ENCODE measurements around the gene HMGCL.

Gene HMGCL

GRCh38 chr1:23867895-23868556, 42.8 kb upstream of the HMGCL start, which contains the start of gene FUCA1 (continued):
- TF ChIP-seq, protein P1, sequence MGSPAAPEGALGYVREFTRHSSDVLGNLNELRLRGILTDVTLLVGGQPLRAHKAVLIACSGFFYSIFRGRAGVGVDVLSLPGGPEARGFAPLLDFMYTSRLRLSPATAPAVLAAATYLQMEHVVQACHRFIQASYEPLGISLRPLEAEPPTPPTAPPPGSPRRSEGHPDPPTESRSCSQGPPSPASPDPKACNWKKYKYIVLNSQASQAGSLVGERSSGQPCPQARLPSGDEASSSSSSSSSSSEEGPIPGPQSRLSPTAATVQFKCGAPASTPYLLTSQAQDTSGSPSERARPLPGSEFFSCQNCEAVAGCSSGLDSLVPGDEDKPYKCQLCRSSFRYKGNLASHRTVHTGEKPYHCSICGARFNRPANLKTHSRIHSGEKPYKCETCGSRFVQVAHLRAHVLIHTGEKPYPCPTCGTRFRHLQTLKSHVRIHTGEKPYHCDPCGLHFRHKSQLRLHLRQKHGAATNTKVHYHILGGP (tag by site-specific recombination; IDR thresholded peaks at IDR 0.05) = no peak
- TF ChIP-seq ZNF114 (tag by site-specific recombination; IDR thresholded peaks at IDR 0.05) = no peak
- TF ChIP-seq ZNF785 (tag by site-specific recombination; IDR thresholded peaks at IDR 0.05) = no peak
- no peak for TF ChIP-seq ELK4 (IDR thresholded peaks at IDR 0.05; ENCODE audit: borderline replicate concordance, low read depth, low read length)
- TF ChIP-seq, protein P2, sequence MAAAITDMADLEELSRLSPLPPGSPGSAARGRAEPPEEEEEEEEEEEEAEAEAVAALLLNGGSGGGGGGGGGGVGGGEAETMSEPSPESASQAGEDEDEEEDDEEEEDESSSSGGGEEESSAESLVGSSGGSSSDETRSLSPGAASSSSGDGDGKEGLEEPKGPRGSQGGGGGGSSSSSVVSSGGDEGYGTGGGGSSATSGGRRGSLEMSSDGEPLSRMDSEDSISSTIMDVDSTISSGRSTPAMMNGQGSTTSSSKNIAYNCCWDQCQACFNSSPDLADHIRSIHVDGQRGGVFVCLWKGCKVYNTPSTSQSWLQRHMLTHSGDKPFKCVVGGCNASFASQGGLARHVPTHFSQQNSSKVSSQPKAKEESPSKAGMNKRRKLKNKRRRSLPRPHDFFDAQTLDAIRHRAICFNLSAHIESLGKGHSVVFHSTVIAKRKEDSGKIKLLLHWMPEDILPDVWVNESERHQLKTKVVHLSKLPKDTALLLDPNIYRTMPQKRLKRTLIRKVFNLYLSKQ (tag by site-specific recombination; IDR thresholded peaks at IDR 0.05; ENCODE audit: borderline replicate concordance) = no peak
- TF ChIP-seq OVOL3 (tag by site-specific recombination; IDR thresholded peaks at IDR 0.05) = no peak
- TF ChIP-seq, protein P3, sequence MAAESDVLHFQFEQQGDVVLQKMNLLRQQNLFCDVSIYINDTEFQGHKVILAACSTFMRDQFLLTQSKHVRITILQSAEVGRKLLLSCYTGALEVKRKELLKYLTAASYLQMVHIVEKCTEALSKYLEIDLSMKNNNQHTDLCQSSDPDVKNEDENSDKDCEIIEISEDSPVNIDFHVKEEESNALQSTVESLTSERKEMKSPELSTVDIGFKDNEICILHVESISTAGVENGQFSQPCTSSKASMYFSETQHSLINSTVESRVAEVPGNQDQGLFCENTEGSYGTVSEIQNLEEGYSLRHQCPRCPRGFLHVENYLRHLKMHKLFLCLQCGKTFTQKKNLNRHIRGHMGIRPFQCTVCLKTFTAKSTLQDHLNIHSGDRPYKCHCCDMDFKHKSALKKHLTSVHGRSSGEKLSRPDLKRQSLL (tag by site-specific recombination; IDR thresholded peaks at IDR 0.05) = no peak
- no peak for TF ChIP-seq ZNF776 (tag by site-specific recombination; IDR thresholded peaks at IDR 0.05; ENCODE audit: borderline replicate concordance)
- TF ChIP-seq, protein P4, sequence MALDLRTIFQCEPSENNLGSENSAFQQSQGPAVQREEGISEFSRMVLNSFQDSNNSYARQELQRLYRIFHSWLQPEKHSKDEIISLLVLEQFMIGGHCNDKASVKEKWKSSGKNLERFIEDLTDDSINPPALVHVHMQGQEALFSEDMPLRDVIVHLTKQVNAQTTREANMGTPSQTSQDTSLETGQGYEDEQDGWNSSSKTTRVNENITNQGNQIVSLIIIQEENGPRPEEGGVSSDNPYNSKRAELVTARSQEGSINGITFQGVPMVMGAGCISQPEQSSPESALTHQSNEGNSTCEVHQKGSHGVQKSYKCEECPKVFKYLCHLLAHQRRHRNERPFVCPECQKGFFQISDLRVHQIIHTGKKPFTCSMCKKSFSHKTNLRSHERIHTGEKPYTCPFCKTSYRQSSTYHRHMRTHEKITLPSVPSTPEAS (tag by site-specific recombination; IDR thresholded peaks at IDR 0.05) = no peak
- TF ChIP-seq ZNF2 (tag by site-specific recombination; IDR thresholded peaks at IDR 0.05) = peak; percentile 78
- 0 out of 2 replicates have a peak, but pooled peaks have one; percentile 14 for TF ChIP-seq ZSCAN30 (tag by site-specific recombination; IDR thresholded peaks at IDR 0.05)
- TF ChIP-seq ZNF274 (IDR thresholded peaks at IDR 0.05; ENCODE audit: low read length) = no peak
- TF ChIP-seq ZNF274 (tag by site-specific recombination; IDR thresholded peaks at IDR 0.05; ENCODE audit: borderline replicate concordance) = no peak
- no peak for TF ChIP-seq ZNF548 (tag by site-specific recombination; IDR thresholded peaks at IDR 0.05)
- peak; percentile 78 for TF ChIP-seq SP2 (tag by site-specific recombination; IDR thresholded peaks at IDR 0.05)
- TF ChIP-seq, protein P5, sequence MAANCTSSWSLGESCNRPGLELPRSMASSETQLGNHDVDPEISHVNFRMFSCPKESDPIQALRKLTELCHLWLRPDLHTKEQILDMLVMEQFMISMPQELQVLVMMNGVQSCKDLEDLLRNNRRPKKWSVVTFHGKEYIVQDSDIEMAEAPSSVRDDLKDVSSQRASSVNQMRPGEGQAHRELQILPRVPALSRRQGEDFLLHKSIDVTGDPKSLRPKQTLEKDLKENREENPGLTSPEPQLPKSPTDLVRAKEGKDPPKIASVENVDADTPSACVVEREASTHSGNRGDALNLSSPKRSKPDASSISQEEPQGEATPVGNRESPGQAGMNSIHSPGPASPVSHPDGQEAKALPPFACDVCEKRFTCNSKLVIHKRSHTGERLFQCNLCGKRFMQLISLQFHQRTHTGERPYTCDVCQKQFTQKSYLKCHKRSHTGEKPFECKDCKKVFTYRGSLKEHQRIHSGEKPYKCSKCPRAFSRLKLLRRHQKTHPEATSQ (tag by site-specific recombination; IDR thresholded peaks at IDR 0.05) = no peak
- TF ChIP-seq REST (tag by site-specific recombination; IDR thresholded peaks at IDR 0.05) = no peak
- no peak for TF ChIP-seq ZNF585B (tag by site-specific recombination; IDR thresholded peaks at IDR 0.05)
- TF ChIP-seq ZNF404 (tag by site-specific recombination; IDR thresholded peaks at IDR 0.05) = no peak
- TF ChIP-seq BCL11A (tag by site-specific recombination; IDR thresholded peaks at IDR 0.05; ENCODE audit: low read depth) = peak; percentile 45; the same call in 1 of the 2 replicates
- no peak for TF ChIP-seq ZNF311 (tag by site-specific recombination; IDR thresholded peaks at IDR 0.05; ENCODE audit: borderline replicate concordance)
- TF ChIP-seq ZNF24 (tag by site-specific recombination; IDR thresholded peaks at IDR 0.05) = no peak
- 0 out of 2 replicates have a peak, but pooled peaks have one; percentile 34 for TF ChIP-seq ZNF518A (tag by site-specific recombination; conservative IDR thresholded peaks at IDR 0.05; ENCODE audit: low read depth)

Measured in HEK293 (cell line).